ENCODE data around the gene CH25H. TPM values are rescaled to one million over a fixed set of nuclear protein-coding genes. Genes with fewer than 3 reads are reported as not detected.
"Not testable (repeated sequence)": the region's sequence is repeated elsewhere in the genome, so short reads cannot be mapped to it uniquely, and the experiment has no call there.

CH25H gene
- total RNA-seq, 2 experiments from 2014 or later, result not detected

DNA sequence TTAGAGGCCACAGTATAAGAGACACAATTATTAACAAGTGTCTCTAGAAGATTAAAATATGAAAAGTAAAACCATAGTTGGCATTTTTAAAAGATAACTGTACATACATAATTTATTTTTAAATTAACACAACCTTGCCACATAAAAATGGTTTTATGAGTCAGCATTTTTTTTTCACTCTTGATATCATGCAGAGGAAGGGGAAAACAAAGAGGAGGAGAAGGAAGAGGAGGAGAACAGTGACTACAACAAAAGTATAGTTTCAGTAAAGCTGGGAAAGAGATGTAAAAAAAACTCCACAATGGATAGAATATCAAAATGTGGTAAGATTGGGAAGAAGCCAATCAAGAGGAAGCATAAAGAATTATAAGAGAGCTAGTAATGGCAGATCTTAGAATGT, 34.0 kb downstream of the CH25H start:
- ChIA-PET CTCF (interaction anchor here (0.6 kb wide), 1 partner anchor 1327 kb away, joined by 6 read pairs; no protein-coding TSS in a partner anchor), POLR2A (no interaction called here)
- Mint-ChIP-seq H3K27me3 (peaks cover 51% of the 10 kb centered on the region), H3K36me3 (ENCODE audit: low read depth) (no peaks in the 10 kb centered on the region), H3K9me3 (no peaks in the 10 kb centered on the region), H3K4me3 (no peak overlapping the region), H3K4me1 (peaks cover 2% of the 10 kb centered on the region), H3K27ac (no peak overlapping the region)
- DNase-seq, result no peak

DNA sequence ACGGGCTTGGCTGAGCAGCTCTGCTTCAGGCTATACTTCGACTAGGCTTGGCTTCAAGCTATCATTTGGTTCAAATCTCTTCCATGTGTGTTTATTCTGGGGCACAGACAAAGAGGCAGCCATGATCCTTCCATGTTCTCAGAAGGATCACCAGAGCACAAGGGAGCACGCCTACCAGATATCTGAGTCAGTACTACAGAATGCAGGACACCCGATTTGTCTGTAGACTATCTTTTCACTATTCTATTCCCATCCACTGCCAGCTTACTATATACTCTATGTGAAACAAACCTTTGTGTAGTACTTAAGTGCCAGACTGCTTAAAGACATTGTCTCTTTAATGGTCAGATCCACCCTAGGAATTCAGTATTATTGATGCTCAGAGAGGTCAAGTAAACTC, 35.1 kb downstream of the CH25H start:
- ChIA-PET POLR2A (no interaction called here), CTCF (interaction anchor here (1.0 kb wide), 1 partner anchor 9 kb away, joined by 3 read pairs; no protein-coding TSS in a partner anchor)
- Mint-ChIP-seq H3K4me1 (peaks cover 2% of the 10 kb centered on the region), H3K9me3 (no peaks in the 10 kb centered on the region), H3K4me3 (no peak overlapping the region), H3K27ac (no peak overlapping the region), H3K36me3 (ENCODE audit: low read depth) (no peaks in the 10 kb centered on the region), H3K27me3 (peaks cover 52% of the 10 kb centered on the region)
- no peak for DNase-seq

DNA sequence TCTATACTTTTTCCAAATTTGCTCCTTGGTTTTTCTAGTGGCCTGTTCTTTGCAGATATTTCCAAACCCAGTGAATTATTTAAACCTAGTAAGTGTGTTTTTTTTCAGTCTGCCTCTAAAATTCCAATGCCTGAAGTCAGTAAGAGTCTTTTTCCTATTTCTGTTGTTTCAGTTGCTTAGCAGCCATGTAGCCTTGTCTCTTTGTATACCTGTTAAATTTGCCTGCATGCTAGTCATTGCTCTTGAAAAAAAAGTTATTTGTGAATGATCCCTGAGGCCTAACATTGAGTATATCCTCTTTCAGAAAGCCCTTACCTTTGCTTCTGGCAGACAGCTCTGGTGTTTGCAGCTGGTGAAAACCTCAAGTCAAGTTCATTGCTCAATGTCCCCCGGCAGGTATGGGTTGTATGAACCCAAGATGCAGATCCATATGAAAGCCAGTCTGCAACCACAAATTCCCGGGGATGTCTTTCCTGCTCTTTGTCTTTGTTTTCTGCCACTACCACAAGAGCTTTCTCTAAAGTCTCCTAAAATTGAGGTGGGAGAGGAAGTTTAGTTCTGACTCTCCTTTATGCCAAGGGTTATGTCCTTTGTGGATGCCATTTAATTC, 35.7 kb downstream of the CH25H start:
- peaks cover 56% of the 10 kb centered on the region for H3K27me3 Mint-ChIP-seq
- POLR2A ChIA-PET, result no interaction called here
- no peak for DNase-seq
- H3K27ac Mint-ChIP-seq, result no peak overlapping the region
- H3K4me3 Mint-ChIP-seq, result no peak overlapping the region
- H3K4me1 Mint-ChIP-seq, result peaks cover 2% of the 10 kb centered on the region
- H3K9me3 Mint-ChIP-seq, result no peaks in the 10 kb centered on the region
- H3K36me3 Mint-ChIP-seq (ENCODE audit: low read depth), result no peaks in the 10 kb centered on the region
- CTCF ChIA-PET, result interaction anchor here (1.0 kb wide), 1 partner anchor 8 kb away, joined by 3 read pairs; no protein-coding TSS in a partner anchor

DNA sequence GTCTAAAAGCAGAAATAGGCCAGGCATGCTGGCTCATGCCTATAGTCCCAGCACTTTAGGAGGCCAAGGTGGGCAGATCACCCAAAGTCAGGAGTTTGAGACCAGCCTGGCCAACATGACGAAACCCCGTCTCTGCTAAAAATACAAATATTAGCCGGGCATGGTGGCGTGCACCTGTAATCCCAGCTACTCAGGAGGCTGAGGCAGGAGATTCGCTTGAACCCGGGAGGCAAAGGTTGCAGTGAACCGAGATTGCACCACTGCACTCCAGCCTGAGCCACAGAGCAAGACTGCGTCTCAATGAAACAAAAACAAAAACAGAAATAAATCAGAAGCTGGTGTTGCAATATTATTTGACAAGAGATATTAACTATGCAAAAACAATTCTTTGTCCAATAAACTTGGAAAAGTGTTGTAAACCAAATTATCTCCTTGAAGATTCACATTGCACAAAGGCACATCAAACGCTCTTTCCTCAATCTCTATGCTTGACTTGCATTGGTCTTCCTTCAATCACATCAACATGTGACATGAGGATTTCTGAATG, 38.7 kb downstream of the CH25H start:
- H3K4me1 Mint-ChIP-seq, result peaks cover 25% of the 10 kb centered on the region
- CTCF ChIA-PET; POLR2A ChIA-PET; H3K36me3 Mint-ChIP-seq (ENCODE audit: low read depth); DNase-seq; H3K27ac Mint-ChIP-seq; H3K4me3 Mint-ChIP-seq; H3K9me3 Mint-ChIP-seq: not testable (repeated sequence)
- peaks cover 56% of the 10 kb centered on the region for H3K27me3 Mint-ChIP-seq

DNA sequence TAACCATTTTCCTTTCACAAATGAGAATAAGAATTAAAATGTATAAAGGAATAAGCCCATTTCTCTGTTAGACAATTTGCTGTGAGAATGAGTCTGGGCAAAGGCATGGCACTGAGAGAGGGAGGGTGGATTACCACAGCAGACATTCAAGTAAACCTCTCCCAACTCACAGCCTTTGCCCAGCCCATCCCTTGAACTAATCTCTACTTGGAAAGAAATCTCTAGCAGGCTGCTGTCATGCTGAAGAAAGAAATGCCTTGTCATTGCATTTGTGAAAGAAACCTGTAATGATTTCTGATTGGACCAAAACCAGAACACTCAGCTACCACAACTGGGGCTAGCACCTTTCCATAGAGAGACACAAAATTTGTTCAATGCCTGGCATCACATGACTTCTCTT, 39.2 kb downstream of the CH25H start:
- DNase-seq, result no peak
- Mint-ChIP-seq H3K9me3 (peaks cover 4% of the 10 kb centered on the region), H3K36me3 (ENCODE audit: low read depth) (no peaks in the 10 kb centered on the region), H3K27ac (no peak overlapping the region), H3K4me1 (peaks cover 30% of the 10 kb centered on the region), H3K4me3 (no peak overlapping the region), H3K27me3 (peaks cover 52% of the 10 kb centered on the region)
- ChIA-PET POLR2A (no interaction called here), CTCF (interaction anchor here (1.6 kb wide), 1 partner anchor 8 kb away, joined by 3 read pairs; no protein-coding TSS in a partner anchor)

DNA sequence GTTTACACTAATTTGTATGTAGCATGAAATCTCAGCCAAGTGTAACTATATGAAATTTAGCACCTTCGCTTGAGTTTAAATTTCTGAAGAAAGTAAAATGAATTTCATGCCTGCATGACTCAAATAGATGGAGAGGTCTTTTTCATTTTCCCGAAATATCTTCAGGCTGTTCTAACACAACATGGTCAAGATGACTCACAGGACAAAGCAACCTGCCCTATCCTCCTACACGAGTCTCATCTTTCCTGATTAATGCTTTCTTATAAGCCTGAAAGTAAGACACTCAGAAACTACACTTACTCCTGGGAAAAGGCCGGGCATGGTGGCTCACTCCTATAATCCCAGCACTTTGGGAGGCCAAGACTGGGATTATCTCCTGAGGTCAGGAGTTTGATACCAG, 41.2 kb downstream of the CH25H start:
- no peaks in the 10 kb centered on the region for H3K36me3 Mint-ChIP-seq (ENCODE audit: low read depth)
- H3K27me3 Mint-ChIP-seq, result peaks cover 37% of the 10 kb centered on the region
- CTCF ChIA-PET, result interaction anchor here (1.4 kb wide), 1 partner anchor 14 kb away, joined by 3 read pairs; no protein-coding TSS in a partner anchor
- peaks cover 28% of the 10 kb centered on the region for H3K4me1 Mint-ChIP-seq
- POLR2A ChIA-PET, result no interaction called here
- no peak overlapping the region for H3K27ac Mint-ChIP-seq
- no peak for DNase-seq
- no peak overlapping the region for H3K4me3 Mint-ChIP-seq
- peaks cover 4% of the 10 kb centered on the region for H3K9me3 Mint-ChIP-seq

DNA sequence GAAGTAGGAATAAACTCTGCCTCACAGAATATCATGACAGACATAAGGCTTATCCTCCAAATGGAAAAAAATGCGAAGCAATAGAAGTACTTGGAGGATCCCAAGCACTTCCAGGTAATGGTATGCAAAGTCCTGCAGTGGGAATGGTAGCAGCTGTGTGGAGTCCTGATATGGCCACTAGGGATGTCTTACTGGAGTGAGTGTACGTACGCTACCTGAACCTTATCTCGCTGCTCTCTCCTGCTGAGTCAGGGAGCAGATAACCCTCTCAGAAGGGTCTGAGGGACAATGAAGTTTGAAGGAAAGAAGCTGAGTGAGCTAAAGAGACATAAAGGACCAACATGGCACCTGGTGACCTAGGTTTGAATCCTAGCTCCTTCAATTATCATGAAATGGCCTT, 42.2 kb downstream of the CH25H start:
- H3K4me3 Mint-ChIP-seq, result no peak overlapping the region
- peaks cover 4% of the 10 kb centered on the region for H3K9me3 Mint-ChIP-seq
- H3K4me1 Mint-ChIP-seq, result peaks cover 28% of the 10 kb centered on the region
- ChIA-PET POLR2A (no interaction called here), CTCF (interaction anchor here (1.4 kb wide), 1 partner anchor 13 kb away, joined by 3 read pairs; no protein-coding TSS in a partner anchor)
- H3K27ac Mint-ChIP-seq, result no peak overlapping the region
- H3K27me3 Mint-ChIP-seq, result peaks cover 30% of the 10 kb centered on the region
- H3K36me3 Mint-ChIP-seq (ENCODE audit: low read depth), result no peaks in the 10 kb centered on the region
- no peak for DNase-seq

DNA sequence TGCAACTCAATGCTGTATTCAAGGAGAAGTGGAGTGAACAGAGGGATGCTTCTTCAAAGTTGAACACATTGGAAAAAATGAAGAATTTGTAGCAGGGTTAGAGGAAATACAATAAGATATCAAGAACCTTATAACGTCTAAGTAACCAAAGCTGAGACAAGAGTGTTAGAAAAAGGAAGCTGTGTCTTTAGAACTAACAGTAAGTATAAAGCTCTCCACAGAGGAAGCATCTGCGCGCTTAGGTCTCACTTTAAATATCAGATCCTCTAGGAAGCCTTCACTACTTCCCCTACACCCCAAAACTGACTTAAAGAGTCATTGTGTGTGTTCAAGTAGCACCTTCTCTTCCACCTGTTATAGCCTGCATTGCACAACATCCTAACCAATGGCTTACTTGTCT, 43.0 kb downstream of the CH25H start:
- H3K27me3 Mint-ChIP-seq, result peaks cover 23% of the 10 kb centered on the region
- POLR2A ChIA-PET, result no interaction called here
- H3K4me3 Mint-ChIP-seq, result peak overlapping the region; percentile 45
- no peak for DNase-seq
- CTCF ChIA-PET, result interaction anchor here (0.9 to 1.2 kb wide), 3 partner anchors 8 to 177 kb away, joined by 3 read pairs; no protein-coding TSS in a partner anchor
- peak overlapping the region; percentile 75 for H3K27ac Mint-ChIP-seq
- peaks cover 28% of the 10 kb centered on the region for H3K4me1 Mint-ChIP-seq
- H3K9me3 Mint-ChIP-seq, result peaks cover 4% of the 10 kb centered on the region
- no peaks in the 10 kb centered on the region for H3K36me3 Mint-ChIP-seq (ENCODE audit: low read depth)

DNA sequence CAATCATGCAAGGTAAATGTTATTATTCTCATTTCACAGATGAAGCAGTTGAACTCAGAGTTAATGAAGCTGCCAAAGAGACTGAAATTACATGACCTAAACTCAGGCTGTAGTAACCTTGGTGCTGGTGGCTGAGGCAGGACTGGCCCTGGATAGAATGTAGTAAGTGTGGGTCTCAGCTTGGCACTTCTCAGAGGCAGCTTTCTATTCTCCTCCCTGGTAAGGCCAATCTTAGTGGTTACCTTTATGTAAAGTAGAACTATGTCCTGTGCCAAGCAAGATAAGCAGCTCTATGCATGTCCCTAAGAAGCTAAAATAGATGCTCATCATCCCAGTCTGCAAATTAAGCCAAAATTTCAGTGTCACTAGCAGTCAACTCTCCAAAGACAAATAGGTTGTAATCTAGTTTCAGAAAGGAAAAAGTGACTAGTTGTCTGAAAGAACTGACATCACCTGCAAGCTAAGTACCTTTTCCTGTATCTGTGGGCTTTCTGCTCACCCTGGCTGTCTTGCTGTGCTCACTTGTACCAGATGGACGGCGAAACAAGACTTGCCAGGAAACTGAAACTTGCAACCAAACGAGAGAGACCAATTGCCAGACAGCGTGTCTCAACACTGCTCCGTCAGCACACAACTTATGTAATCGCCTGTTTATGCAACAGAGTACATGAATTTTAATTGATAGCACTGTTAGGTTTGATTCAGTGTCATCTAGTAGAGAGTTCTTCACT, 43.7 kb downstream of the CH25H start:
- ChIA-PET CTCF (interaction anchor here (0.9 to 1.2 kb wide), 4 partner anchors 8 to 229 kb away, joined by 3 read pairs; no protein-coding TSS in a partner anchor), POLR2A (no interaction called here)
- H3K4me1 Mint-ChIP-seq, result peaks cover 33% of the 10 kb centered on the region
- no peaks in the 10 kb centered on the region for H3K36me3 Mint-ChIP-seq (ENCODE audit: low read depth)
- H3K27me3 Mint-ChIP-seq, result peaks cover 24% of the 10 kb centered on the region
- H3K9me3 Mint-ChIP-seq, result peaks cover 4% of the 10 kb centered on the region
- DNase-seq, result peak; percentile 72
- peak overlapping the region; percentile 75 for H3K27ac Mint-ChIP-seq
- H3K4me3 Mint-ChIP-seq, result peak overlapping the region; percentile 45

DNA sequence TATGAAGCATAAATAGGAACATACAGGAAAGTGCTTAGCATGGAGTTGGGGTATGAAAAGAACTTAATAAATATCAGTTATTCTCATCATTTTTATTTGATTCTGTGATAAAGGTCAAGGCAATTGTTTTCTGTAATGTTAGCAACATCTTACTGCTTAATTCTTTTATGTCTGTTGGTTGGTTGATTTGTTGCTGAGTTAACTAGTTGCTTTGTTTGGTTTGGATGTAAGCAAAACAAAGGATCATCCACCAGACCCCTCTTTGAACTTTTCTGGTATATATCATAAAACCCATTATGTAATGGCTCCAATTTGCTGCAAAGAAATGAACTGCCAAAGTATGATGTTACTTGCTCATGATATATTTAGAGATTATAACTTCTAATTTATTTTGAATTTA, 44.5 kb downstream of the CH25H start:
- Mint-ChIP-seq H3K4me1 (peaks cover 35% of the 10 kb centered on the region), H3K27me3 (peaks cover 21% of the 10 kb centered on the region), H3K27ac (no peak overlapping the region), H3K36me3 (ENCODE audit: low read depth) (no peaks in the 10 kb centered on the region), H3K9me3 (peaks cover 4% of the 10 kb centered on the region), H3K4me3 (no peak overlapping the region)
- ChIA-PET CTCF (interaction anchor here (0.9 to 1.2 kb wide), 2 partner anchors 9 to 228 kb away, joined by 3 read pairs; no protein-coding TSS in a partner anchor), POLR2A (no interaction called here)
- DNase-seq, result no peak

DNA sequence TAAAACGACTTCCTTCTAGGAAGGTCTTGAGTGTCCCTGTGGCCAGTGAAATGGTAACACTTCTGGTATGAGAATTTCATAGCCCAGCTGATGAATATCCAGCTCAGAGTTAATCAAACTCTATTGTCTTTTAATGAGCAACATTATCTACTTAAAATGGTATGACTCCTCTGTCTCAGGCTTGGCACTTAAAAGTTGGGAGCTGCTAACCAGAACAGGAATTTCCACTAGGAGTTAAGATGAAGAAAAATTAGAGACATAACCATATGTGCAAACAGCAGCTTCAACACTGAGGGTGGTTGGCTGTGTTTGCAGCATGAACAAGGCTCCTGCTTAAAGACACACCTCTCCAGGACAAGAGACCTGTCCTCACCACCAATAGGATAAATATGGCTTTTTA, 46.8 kb downstream of the CH25H start:
- DNase-seq, result no peak
- H3K9me3 Mint-ChIP-seq, result no peaks in the 10 kb centered on the region
- no peaks in the 10 kb centered on the region for H3K36me3 Mint-ChIP-seq (ENCODE audit: low read depth)
- peaks cover 30% of the 10 kb centered on the region for H3K27me3 Mint-ChIP-seq
- ChIA-PET CTCF (interaction anchor here (0.9 kb wide), 1 partner anchor 27 kb away, joined by 3 read pairs; no protein-coding TSS in a partner anchor), POLR2A (no interaction called here)
- H3K4me1 Mint-ChIP-seq, result peaks cover 31% of the 10 kb centered on the region
- no peak overlapping the region for H3K4me3 Mint-ChIP-seq
- no peak overlapping the region for H3K27ac Mint-ChIP-seq

DNA sequence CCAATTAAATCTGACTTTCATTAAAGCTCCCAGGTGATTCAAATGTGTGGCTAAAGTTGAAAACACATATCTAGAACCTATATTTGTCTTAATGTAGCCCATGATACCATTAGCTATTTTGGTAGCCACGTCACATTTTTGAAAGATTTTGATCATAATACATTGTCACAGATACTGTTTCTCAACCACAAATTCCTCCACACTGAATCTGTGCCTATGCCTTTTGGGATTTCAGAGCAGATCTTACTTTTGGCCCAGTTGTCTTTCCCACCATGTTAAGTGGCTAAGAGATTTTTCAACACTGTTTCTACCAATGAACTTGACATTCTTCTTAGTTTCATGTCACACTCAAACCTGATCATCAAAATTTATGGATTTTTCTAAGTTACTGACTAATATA, 47.4 kb downstream of the CH25H start:
- Mint-ChIP-seq H3K27me3 (peaks cover 34% of the 10 kb centered on the region), H3K27ac (no peak overlapping the region), H3K36me3 (ENCODE audit: low read depth) (no peaks in the 10 kb centered on the region), H3K4me1 (peaks cover 28% of the 10 kb centered on the region), H3K4me3 (no peak overlapping the region), H3K9me3 (no peaks in the 10 kb centered on the region)
- no peak for DNase-seq
- ChIA-PET CTCF (no interaction called here), POLR2A (no interaction called here)

DNA sequence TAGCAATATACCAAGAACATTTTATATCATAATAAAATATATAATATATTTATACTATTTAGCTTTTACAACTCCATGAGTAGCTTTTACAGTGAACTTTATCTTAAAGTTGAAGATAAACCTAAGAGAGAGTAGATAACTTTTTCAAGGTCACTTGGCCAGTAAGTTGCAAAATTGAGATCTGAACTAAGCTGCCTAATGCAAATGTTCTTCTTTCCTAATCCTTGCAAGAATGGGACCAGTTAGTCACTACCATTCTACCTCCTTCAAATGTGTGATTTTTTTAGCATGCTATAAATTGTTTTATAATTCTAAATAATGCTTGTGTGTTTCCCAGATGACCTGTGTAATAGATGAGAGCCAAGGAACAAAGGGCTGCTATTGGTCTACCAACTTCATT, 47.8 kb downstream of the CH25H start:
- H3K27me3 Mint-ChIP-seq, result peaks cover 38% of the 10 kb centered on the region
- peaks cover 24% of the 10 kb centered on the region for H3K4me1 Mint-ChIP-seq
- no peak overlapping the region for H3K4me3 Mint-ChIP-seq
- no peak overlapping the region for H3K27ac Mint-ChIP-seq
- H3K9me3 Mint-ChIP-seq, result no peaks in the 10 kb centered on the region
- ChIA-PET POLR2A (no interaction called here), CTCF (no interaction called here)
- DNase-seq, result no peak
- no peaks in the 10 kb centered on the region for H3K36me3 Mint-ChIP-seq (ENCODE audit: low read depth)
